ENCODE measurements around the gene MPHOSPH6.
"Not testable (repeated sequence)": the region's sequence is repeated elsewhere in the genome, so short reads cannot be mapped to it uniquely, and the experiment has no call there.

MPHOSPH6 gene

GRCh38 chr16:82113741-82114140 lies 56.3 kb downstream of the MPHOSPH6 start:
- DNase-seq, result no peak

DNA sequence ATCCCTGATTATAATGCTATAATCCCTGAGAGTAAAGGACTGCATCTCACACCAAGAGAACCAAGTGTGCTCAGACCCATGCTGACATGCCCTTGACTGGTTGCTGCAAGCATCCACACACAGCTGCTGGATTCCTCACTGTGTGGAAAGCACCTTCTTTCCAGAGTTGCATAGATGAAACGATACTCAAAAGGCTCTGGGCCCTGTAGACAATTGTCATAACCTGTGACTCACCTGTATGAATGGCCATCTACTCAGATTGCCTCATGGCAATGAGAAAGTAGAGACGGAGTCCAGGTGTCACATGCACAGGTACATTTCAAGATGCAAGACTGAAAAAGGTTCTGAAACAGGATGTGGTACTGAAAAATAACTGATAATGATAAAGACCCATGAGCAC lies 58.1 kb downstream of the MPHOSPH6 start:
- no peak for DNase-seq

GRCh38 chr16:82109266-82109665 lies 60.8 kb downstream of the MPHOSPH6 start:
- DNase-seq, result not testable (repeated sequence)

- DNase-seq, result no peak
Observed at GRCh38 chr16:82108774-82109173, 61.2 kb downstream of the MPHOSPH6 start.

GRCh38 chr16:82108100-82108499 lies 61.9 kb downstream of the MPHOSPH6 start:
- no peak for DNase-seq

DNA sequence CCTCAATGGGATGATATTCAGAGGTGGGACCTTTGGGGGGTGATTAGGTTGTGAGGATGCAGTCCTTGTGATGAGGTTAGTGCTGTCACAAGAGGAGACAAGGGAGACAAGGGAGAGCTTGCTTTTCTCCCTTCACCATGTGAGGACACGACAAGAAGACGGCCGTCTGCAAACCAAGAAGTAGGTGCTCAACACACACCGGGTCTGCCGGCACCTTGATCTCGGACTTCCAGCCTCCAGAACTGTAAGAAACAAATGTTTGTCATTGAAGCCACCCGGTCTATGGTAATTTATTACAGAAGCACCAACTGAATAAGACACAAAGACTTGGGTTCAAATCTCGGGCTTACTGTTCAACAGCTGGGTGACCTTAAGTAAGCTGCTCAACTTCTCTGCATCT lies 64.9 kb downstream of the MPHOSPH6 start:
- DNase-seq, result no peak
